Cardiac fibroblast (primary cell): Measurements from ENCODE around the gene NPAS3.

ENCODE experiments used
- DNase-seq, 2 donors: peaks; one replicate each; pipeline versions ENCODE4 v3.0.0 to v3.0.0-alpha.2; 2010; ENCODE audit warnings: low read depth in 2 of 2
- H3K4me3 ChIP-seq, 2 donors: replicated peaks in 1 of 2; 1 replicate in 1 of 2; 2 replicates in 1 of 2; pipeline ENCODE4 v1.5.1; 2011; ENCODE audit warnings: low read depth in 2 of 2, low read length in 2 of 2, mild to moderate bottlenecking in 2 of 2, moderate library complexity in 1 of 2
- TF ChIP-seq, protein P1 (sequence below): IDR thresholded peaks from one replicate; pipeline ENCODE4 v1.5.1; 2011; ENCODE audit warnings: low read depth, mild to moderate bottlenecking, low read length, inconsistent platforms

The NPAS3 gene

DNA sequence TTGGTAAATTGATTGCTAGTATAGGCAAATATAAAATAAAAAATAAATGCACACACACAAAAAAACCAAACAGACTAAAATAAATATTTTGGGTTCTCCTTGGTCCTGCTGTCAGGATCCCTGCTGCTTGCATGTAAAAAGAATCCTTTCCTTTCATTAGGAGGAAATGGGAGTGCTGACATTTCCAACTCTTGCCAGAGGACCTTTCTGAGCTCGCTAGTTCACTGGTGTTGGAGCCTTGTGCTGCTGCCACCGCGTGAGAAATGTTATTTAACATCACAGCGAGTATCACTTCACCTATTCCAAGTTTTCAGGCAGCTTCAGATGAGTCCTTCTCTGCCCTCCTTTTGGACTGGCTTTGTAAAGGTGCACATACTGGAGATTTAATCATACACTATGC is 358.9 kb downstream of the NPAS3 start:
- DNase-seq = no peak
- no peak overlapping the region for H3K4me3 ChIP-seq
- TF ChIP-seq, protein P1, sequence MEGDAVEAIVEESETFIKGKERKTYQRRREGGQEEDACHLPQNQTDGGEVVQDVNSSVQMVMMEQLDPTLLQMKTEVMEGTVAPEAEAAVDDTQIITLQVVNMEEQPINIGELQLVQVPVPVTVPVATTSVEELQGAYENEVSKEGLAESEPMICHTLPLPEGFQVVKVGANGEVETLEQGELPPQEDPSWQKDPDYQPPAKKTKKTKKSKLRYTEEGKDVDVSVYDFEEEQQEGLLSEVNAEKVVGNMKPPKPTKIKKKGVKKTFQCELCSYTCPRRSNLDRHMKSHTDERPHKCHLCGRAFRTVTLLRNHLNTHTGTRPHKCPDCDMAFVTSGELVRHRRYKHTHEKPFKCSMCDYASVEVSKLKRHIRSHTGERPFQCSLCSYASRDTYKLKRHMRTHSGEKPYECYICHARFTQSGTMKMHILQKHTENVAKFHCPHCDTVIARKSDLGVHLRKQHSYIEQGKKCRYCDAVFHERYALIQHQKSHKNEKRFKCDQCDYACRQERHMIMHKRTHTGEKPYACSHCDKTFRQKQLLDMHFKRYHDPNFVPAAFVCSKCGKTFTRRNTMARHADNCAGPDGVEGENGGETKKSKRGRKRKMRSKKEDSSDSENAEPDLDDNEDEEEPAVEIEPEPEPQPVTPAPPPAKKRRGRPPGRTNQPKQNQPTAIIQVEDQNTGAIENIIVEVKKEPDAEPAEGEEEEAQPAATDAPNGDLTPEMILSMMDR = no peak

DNA sequence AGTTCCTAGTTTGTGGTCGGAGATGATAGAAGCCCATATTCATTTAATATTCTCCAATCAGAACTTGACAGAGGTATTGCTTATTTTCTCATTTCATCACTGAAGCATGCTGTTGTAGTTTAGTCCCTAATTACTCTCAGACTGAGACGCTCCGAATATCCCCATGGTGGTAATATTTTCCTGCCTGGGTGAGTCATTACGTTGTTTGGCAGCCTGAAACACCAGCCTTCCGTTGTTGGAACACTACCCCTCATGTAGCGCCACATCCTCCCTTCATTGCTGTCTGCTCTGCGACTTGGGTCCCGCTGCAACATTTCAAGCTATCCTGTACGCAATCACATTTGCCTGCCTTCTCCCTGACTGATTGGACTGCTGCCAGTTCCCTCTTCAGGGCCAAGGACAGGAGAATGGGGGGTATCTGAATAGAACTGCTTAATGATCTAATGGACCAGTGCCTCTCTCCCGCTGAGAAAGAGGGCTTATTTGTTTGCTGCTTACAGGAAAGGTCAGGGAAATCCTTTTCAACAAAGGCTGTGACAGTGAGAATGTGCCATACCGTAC is 369.1 kb downstream of the NPAS3 start:
- no peak overlapping the region for H3K4me3 ChIP-seq
- TF ChIP-seq, protein P1 = no peak
- DNase-seq = peak; percentile 32 to 72

DNA sequence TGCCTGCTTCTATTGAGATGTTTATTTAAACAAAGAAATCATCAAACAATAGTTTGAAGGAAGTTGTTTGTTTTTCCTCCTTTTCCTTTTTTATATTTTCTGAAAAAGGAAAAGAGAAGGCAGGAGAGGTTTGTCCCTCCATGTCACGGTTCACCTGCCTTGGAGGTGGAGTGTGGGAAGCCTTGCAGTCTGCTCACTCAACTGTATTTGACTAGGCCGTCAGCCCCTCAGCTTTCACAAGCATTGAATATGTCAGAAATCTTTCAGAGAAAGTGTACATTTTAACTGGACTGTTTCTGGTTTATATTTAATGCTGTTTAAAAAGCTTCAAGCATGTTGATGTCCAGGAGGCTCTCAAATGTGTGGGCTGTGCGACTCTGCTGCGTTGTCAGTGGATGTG is 370.4 kb downstream of the NPAS3 start:
- TF ChIP-seq, protein P1 = no peak
- no peak for DNase-seq

DNA sequence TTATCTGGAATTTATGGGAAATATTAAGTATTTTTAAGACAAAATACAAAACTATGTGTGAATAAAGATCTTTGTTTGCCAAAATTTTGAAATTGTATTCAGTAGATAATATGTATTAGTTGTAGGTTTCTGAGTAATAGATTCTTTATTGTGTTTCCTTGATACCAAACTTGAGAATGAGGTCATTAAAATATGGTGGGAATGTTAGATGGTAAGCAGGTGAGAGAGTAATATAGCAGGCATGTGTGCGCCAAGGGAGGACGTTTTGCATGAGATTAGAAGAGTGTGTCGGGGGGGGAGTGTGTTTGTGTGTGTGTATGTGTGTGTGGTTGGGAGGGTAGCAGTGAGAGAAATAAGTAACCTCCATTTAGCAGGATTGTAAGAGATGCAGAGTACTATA is 376.5 kb downstream of the NPAS3 start:
- no peak for DNase-seq
- TF ChIP-seq, protein P1 = no peak
- H3K4me3 ChIP-seq = no peak overlapping the region

More for the DNA sequence above, 370.4 kb downstream of the NPAS3 start:
- no peak overlapping the region for H3K4me3 ChIP-seq

DNA sequence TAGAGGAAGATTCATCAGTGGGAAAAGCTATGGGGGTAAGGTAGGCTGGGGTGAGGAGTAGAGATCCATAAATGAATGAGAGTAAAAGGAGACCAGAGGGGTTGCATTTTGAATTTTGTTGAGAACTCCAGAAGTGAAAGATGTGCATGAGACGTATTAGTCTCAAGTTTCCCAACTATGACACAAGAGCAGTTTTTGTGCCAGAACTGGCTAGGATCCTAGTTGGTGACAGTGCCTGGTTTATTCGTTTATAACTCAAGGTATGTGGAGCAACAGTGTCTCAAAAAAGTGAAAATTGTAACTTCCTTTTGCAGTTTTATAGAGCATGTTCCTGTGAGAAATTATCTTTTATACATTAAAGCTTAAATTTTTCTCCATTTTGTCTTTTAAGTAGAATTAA is 377.0 kb downstream of the NPAS3 start:
- TF ChIP-seq, protein P1 = no peak
- DNase-seq = no peak
- no peak overlapping the region for H3K4me3 ChIP-seq

DNA sequence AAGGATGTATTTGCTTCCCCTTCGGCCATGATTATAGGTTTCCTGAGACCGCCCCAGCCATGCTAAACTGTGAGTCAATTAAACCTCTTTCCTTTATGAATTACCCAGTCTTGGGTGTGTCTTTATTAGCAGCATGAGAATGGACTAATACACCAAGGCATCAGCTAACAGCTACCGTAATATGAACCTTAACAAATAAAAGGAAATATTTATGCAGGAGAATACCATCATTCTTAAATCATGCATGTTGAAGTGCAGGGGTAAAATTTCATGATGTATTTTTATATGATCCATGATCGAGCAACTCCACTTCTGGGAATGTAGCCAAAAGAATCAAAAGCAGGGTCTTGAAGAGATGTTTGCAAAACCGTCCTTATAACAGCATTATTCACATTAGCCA is 379.0 kb downstream of the NPAS3 start:
- no peak for DNase-seq
- no peak overlapping the region for H3K4me3 ChIP-seq
- TF ChIP-seq, protein P1 = no peak

DNA sequence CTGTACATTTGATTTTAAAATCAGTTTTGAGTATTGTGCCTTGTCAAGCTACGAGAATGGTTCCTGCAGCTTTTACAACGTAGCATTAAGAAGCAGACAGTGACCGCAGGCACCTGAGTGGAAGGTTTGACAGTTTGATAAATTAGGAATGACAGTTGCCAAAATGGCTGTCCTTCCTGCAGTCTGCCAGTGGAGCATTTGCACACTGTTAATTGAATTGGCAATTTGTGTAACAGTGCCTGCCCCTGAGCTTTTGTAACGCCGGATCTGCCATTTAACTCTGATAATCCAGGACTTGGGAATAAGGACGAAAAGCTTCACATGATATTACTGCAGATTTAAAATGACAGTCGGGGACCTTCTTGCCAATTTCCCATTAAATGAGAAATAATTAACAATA is 385.3 kb downstream of the NPAS3 start:
- DNase-seq = no peak
- H3K4me3 ChIP-seq = no peak overlapping the region
- TF ChIP-seq, protein P1 = no peak
